ENCODE results near the gene NUDT9.
A peak's percentile ranks its signal among the peaks of the same experiment; 100 is the strongest.
"Not testable (repeated sequence)": the region's sequence is repeated elsewhere in the genome, so short reads cannot be mapped to it uniquely, and the experiment has no call there.

NUDT9 gene

DNA sequence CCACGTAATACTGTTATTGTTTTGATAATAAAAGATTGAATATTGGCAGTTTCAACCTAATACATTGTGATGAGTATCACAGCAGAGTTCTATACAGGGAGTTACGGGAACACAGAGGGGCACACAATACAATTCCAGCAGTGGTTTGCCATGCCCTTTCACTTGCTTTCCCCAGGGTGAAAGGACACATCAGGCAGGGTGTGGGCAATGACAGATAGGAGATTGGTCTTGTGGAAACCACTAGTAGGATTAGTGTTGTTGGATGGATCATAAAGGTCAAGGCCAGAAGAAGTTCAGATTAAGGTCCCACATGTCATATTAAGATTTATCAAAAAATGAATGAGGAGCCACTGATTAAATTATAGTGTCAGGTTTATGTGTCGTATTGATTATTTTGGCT lies 39.4 kb upstream of the NUDT9 start:
- Histone ChIP-seq H3K79me2 (ENCODE audit: insufficient read depth, low read depth) (peaks cover 47% of the 10 kb centered on the region), H3K27ac (no peak overlapping the region), H3K9ac (no peak overlapping the region), H3K4me3 (IDR thresholded peaks at IDR 0.05; ENCODE audit: insufficient read depth, low read depth, low read length) (no peak overlapping the region), H3K4me1 (ENCODE audit: low read depth, poor library complexity, severe bottlenecking) (peaks cover 15% of the 10 kb centered on the region), H3K36me3 (ENCODE audit: insufficient read depth) (peaks cover 5% of the 10 kb centered on the region; the same call in 1 of the 2 replicates), H4K20me1 (ENCODE audit: insufficient read depth) (no peaks in the 10 kb centered on the region; the same call in 1 of the 2 replicates), H3K4me2 (no peak overlapping the region), H3K27me3 (ENCODE audit: insufficient read depth, low read depth) (no peaks in the 10 kb centered on the region), H2AFZ (ENCODE audit: low read depth) (no peak overlapping the region)
- TF ChIP-seq, protein P1, sequence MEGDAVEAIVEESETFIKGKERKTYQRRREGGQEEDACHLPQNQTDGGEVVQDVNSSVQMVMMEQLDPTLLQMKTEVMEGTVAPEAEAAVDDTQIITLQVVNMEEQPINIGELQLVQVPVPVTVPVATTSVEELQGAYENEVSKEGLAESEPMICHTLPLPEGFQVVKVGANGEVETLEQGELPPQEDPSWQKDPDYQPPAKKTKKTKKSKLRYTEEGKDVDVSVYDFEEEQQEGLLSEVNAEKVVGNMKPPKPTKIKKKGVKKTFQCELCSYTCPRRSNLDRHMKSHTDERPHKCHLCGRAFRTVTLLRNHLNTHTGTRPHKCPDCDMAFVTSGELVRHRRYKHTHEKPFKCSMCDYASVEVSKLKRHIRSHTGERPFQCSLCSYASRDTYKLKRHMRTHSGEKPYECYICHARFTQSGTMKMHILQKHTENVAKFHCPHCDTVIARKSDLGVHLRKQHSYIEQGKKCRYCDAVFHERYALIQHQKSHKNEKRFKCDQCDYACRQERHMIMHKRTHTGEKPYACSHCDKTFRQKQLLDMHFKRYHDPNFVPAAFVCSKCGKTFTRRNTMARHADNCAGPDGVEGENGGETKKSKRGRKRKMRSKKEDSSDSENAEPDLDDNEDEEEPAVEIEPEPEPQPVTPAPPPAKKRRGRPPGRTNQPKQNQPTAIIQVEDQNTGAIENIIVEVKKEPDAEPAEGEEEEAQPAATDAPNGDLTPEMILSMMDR (conservative IDR thresholded peaks at IDR 0.05; ENCODE audit: low read depth, low read length), result no peak

DNA sequence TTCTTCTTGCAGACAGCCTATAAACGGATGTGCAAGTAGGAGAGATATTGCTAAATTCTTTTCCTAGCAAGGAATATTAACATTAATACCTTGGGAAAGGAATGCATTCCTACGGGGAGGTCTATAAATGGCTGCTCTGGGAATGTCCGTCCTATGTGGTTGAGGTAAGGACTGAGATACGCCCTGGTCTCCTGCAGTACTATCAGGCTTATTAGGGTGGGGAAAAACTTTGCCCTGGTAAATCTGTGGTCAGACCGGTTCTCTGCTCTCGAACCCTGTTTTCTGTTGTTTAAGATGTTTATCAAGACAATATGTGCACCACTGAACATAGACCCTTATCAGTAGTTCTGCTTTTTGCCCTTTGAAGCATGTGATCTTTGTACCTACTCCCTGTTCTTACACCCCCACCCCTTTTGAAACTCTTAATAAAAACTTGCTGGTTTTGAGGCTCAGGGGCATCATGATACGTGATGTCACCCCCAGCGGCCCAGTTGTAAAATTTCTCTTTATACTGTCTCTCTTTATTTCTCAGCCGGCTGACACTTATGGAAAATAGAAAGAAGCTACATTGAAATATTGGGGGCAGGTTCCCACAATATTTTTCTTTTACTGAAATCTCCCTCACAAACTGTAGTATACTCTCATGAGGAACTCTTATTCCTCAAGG lies 37.8 kb upstream of the NUDT9 start:
- not testable (repeated sequence) for H3K4me3 ChIP-seq (IDR thresholded peaks at IDR 0.05; ENCODE audit: insufficient read depth, low read depth, low read length); H3K36me3 ChIP-seq (ENCODE audit: insufficient read depth); H4K20me1 ChIP-seq (ENCODE audit: insufficient read depth); H3K9ac ChIP-seq; H3K4me2 ChIP-seq; H2AFZ ChIP-seq (ENCODE audit: low read depth); H3K27ac ChIP-seq; H3K27me3 ChIP-seq (ENCODE audit: insufficient read depth, low read depth)
- peaks cover 64% of the 10 kb centered on the region for H3K79me2 ChIP-seq (ENCODE audit: insufficient read depth, low read depth)
- peaks cover 23% of the 10 kb centered on the region for H3K4me1 ChIP-seq (ENCODE audit: low read depth, poor library complexity, severe bottlenecking)

DNA sequence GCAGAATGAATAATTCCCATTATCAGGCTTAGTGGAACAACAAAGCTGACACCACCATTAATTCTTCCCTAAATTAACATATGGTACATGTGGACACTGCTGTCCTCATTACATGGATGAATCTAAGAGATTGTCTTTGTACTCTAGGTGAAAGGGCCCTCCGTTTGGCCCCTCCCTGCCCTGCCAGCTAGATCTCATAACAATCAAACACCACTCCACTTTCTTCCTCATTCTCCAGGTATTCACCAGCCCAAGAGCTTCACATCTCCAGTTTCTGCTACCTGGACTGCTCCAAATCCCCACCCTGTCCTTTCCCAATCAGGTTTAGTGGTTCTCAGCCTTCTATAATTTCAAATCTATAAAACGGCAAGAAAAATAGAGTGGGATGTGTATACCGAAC lies 35.1 kb upstream of the NUDT9 start:
- Histone ChIP-seq H3K4me2 (no peak overlapping the region), H3K36me3 (ENCODE audit: insufficient read depth) (no peaks in the 10 kb centered on the region), H3K27me3 (ENCODE audit: insufficient read depth, low read depth) (no peaks in the 10 kb centered on the region), H4K20me1 (ENCODE audit: insufficient read depth) (no peaks in the 10 kb centered on the region), H2AFZ (ENCODE audit: low read depth) (no peak overlapping the region), H3K4me3 (IDR thresholded peaks at IDR 0.05; ENCODE audit: insufficient read depth, low read depth, low read length) (no peak overlapping the region), H3K4me1 (ENCODE audit: low read depth, poor library complexity, severe bottlenecking) (peaks cover 30% of the 10 kb centered on the region), H3K9ac (no peak overlapping the region), H3K27ac (no peak overlapping the region), H3K79me2 (ENCODE audit: insufficient read depth, low read depth) (peaks cover 78% of the 10 kb centered on the region)
- TF ChIP-seq, protein P1 (conservative IDR thresholded peaks at IDR 0.05; ENCODE audit: low read depth, low read length), result no peak

DNA sequence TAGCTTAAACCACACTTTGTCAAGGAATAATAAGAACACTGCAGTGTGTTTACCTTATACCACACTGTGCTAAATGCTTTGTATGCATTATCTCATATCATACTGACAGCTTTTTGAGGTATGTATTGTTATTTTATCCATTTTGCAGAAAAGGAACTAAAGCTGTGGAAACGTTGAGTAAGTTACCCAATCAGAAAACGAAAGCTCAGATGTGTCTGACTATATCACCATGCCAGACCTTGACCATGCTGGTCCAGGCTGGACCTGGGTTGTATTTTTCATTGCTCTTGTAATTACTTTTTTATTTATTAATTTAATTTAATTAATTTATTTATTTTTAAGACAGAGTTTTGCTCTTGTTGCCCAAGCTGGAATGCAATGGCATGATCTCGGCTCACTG lies 33.5 kb upstream of the NUDT9 start:
- H4K20me1 ChIP-seq (ENCODE audit: insufficient read depth), result no peaks in the 10 kb centered on the region
- peaks cover 30% of the 10 kb centered on the region for H3K4me1 ChIP-seq (ENCODE audit: low read depth, poor library complexity, severe bottlenecking)
- H3K4me2 ChIP-seq, result peak overlapping the region; percentile 82; the same call in 1 of the 2 replicates
- no peak overlapping the region for H3K27ac ChIP-seq
- no peak overlapping the region for H2AFZ ChIP-seq (ENCODE audit: low read depth)
- H3K79me2 ChIP-seq (ENCODE audit: insufficient read depth, low read depth), result peaks cover 65% of the 10 kb centered on the region
- H3K9ac ChIP-seq, result no peak overlapping the region
- H3K4me3 ChIP-seq (IDR thresholded peaks at IDR 0.05; ENCODE audit: insufficient read depth, low read depth, low read length), result no peak overlapping the region
- no peaks in the 10 kb centered on the region for H3K36me3 ChIP-seq (ENCODE audit: insufficient read depth)
- H3K27me3 ChIP-seq (ENCODE audit: insufficient read depth, low read depth), result no peaks in the 10 kb centered on the region
- TF ChIP-seq, protein P1 (conservative IDR thresholded peaks at IDR 0.05; ENCODE audit: low read depth, low read length), result no peak

DNA sequence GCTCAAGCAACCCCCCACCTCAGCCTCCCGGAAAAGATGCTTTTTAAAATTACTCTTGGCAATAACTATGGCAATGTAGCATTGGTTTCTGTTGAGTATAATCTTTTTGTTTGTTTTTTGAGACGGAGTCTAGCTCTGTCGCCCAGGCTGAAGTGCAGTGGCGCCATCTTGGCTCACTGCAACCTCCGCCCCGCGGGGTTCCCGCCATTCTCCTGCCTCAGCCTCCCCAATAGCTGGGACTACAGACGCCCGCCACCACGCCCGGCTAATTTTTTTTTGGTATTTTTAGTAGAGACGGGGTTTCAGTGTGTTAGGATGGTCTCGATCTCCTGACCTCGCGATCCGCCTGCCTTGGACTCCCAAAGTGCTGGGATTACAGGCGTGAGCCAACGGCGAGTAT lies 32.3 kb upstream of the NUDT9 start:
- Histone ChIP-seq H3K4me1 (ENCODE audit: low read depth, poor library complexity, severe bottlenecking) (peaks cover 30% of the 10 kb centered on the region), H3K27ac (peak overlapping the region; percentile 72), H3K4me3 (IDR thresholded peaks at IDR 0.05; ENCODE audit: insufficient read depth, low read depth, low read length) (peak overlapping the region; percentile 41), H2AFZ (ENCODE audit: low read depth) (peak overlapping the region; percentile 85), H3K9ac (peak overlapping the region; percentile 79), H3K4me2 (peak overlapping the region; percentile 82), H3K79me2 (ENCODE audit: insufficient read depth, low read depth) (peaks cover 58% of the 10 kb centered on the region)
- H3K36me3 ChIP-seq (ENCODE audit: insufficient read depth); H4K20me1 ChIP-seq (ENCODE audit: insufficient read depth); H3K27me3 ChIP-seq (ENCODE audit: insufficient read depth, low read depth): not testable (repeated sequence)

Data from KMS-11 (cell line).